NCI-H748 treated with DMSO at 0.1 percent for 48 hours (cell line): ENCODE results near the gene PRR36.
"Not testable (repeated sequence)": the region's sequence is repeated elsewhere in the genome, so short reads cannot be mapped to it uniquely, and the experiment has no call there.

Experiments used
- DNase-seq: peaks from one replicate; lab custom pipeline; 2025; lab: John Stamatoyannopoulos, UW

The PRR36 gene

DNA sequence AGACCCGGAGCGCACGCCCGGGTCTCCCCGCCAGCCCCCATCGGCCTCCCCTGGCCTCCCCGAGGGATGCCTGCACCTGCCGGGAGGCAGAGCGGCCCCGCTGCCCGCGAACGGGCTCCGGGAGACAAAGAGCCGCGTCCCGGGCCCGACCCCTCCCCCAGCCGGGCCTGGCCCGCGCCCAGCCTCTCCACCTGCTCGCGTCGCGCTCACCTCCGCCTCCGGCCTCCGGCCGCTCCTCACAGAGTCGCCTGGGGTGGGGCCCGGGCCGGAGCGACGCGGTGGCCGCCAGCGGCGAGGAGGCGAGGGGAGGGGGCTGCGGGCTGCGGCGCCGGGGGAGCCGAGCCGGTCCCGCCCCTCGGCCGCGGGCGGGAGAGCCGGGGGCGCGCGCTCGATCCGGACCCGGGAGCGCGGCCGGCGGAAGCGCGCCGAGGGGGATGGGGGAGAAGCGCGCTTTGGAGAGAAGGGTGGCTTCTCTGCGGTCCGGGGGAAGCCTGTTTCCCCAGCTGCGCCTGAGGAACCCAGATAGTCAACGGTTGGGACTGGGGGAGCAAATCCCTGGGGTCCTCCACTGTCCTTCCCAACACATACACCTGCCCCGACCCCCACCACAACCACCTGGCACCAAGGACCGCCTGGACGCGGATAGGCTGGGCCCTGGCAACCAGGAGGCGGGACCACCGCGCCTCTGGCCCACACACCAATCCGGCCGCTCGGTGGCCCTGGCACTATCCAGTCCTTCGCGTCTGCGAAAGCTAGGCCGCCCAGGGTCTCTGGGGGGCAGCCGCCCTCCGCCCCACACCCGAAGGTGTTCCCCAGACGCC lies at the start of gene PRR36:
TSS of gene PRR36 (minus strand) at position 315 of the 821 bp plus-strand sequence. CDS start 701 bp downstream, outside the sequence.
- peak; percentile 62 for DNase-seq

- DNase-seq = no peak
Measured at GRCh38 chr19:7923295-7924191, 49.4 kb upstream of the PRR36 start.

DNA sequence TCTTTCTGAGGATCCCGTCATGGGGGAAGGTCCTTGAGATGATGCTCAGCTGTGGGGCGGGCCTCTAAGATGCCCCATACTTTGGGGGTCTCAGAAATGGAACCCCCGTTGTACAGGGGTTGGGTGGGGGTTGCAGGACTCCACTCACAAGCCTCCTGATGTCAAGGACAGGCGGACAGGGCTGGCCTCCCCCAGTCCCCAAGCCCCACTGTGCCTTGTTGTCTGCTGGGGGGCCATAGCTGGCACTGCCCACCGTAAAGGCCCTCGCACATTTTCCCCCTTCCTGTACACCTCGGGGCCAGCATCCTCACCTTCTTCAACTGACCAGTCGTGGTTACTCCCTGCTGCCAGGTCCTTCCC lies 48.6 kb upstream of the PRR36 start:
- DNase-seq = no peak

GRCh38 chr19:7921967-7922835 lies 48.0 kb upstream of the PRR36 start:
- DNase-seq = no peak

DNA sequence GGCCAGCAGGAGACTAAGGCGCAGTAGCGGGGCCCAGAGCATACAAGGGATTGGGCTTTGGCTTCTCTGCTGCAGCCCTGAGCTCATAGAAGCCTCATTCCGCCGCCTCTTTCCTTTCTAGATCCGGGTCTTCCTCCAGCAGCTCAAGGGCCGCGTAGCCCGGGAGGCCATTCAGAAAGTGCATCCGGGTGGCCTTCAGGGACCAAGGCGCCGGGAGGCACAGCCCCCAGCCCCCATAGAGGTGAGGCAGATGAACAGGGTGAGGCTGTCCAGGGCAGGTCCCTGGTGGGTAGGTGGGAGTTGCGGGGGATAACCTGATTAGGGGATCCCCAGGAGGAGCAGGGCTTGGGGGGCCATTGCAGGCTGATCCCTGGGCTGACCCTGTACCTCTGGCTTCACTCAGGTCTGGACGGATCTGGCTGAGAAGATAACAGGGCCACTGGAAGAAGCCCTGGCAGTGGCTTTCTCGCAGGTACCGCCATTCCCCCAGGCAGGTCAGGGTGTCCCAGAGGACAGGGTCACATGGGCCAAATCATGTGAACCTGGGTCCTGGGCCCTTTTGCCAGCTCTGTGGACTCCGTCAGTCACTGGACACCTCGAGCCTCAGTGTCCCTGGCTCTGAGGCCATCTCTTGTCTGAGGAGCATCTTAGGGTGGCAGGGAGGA lies 47.2 kb upstream of the PRR36 start:
- DNase-seq = no peak

GRCh38 chr19:7920519-7921301 lies 46.5 kb upstream of the PRR36 start:
- DNase-seq = peak; percentile 86

DNA sequence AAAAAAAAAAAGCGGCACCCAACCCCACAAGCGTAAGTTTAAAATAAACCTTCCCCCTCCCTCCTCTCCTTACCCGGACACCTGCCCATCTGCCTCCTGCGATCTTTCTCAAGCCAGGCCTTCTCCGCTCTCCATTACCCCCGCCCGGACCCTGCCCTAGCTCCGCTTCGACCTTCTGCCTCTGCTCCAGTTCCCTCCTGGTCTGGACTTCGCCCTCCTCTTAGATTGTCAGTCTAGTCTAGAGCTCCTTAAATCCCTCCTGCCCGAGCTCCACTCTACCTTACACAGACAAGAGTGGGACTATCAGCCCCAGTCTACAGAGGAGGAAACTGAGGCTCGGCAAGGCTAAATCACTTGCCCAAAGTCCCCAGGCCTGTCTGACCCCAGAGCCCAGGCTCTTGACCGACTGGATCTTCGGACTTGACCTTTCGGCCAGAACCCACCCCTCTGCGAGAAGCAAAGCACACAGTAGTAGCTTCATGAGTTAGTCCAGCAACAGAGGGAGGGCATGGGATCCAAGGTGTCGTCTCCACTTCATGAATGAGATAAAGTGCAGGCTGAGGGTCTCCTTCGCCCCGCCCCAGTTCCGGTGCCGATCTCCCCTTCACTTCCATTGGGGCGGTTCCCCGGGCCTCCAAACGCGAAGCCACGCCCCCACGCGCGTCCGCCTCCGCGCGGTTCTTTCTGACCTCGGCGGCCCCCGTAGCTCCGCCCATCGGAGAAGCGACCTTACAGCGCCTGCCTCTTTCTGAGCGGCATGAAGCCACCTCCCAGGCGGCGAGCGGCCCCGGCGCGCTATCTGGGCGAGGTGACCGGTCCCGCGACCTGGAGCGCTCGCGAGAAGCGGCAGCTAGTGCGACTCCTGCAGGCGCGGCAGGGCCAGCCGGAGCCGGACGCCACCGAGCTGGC lies 45.7 kb upstream of the PRR36 start, which contains the start of gene SNAPC2:
TSS of gene SNAPC2 (plus strand) at position 729 of the 909 bp plus-strand sequence. CDS start at position 758, 29 bp downstream.
- peak; percentile 77 for DNase-seq

- DNase-seq = no peak
Measured at GRCh38 chr19:7918615-7919421, 44.6 kb upstream of the PRR36 start.

DNA sequence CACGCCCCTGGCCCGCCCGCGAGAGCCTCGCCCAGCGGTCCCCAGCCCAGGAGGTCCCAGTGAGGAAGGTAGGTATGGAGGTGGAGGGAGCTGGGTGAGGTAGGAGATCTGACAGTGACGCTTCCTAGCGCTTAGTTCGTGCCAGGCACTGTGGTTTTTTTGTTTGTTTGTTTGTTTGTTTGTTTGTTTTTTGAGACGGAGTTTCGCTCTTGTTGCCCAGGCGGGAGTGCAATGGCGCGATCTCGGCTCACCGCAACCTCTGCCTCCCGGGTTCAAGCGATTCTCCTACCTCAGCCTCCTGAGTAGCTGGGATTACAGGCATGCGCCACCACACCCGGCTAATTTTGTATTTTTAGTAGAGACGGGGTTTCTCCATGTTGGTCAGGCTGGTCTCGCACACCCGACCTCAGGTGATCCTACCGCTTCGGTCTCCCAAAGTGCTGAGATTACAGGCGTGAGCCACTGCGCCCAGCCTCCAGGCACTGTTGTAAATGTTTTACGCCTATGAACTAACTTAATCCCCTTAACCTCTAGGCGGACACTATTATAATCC lies 43.9 kb upstream of the PRR36 start:
- DNase-seq = not testable (repeated sequence)

- no peak for DNase-seq
Measured at GRCh38 chr19:7917267-7918061, 43.3 kb upstream of the PRR36 start.

- DNase-seq = no peak
Measured at GRCh38 chr19:7916955-7917266, 42.7 kb upstream of the PRR36 start.

DNA sequence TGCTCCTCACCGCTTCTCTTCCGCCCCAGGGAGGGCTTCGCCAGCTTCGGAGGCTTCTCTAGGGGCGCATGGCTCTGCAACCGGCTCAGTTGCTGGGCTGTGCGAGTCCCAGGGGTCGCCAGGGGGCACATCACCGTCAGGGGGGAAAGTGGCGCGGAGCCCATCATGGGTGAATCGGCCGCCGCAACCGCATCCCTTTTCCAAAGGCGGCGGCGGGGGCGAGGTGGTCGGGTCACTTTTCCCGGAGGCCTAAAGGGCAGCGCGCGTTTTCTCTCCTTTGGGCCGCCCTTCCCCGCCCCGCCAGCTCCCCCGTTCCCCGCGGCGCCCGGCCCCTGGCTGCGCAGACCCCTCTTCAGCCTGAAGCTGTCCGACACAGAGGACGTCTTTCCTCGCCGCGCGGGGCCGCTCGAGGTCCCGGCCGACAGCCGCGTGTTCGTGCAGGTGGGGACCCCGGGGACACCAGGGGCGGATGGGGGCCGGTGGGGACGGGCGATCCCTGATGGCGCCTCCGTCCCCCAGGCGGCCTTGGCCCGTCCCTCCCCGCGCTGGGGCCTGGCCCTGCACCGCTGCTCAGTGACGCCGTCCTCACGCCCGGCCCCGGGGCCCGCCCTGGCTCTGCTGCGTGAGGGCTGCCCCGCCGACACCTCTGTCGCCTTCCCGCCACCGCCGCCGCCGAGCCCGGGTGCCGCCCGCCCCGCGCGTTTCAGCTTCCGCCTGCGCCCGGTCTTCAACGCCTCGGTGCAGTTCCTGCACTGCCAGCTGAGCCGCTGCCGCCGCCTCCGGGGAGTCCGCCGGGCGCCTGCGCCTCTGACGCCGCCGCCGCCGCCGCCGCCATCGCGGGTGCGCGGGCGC lies 42.1 kb upstream of the PRR36 start:
- DNase-seq = no peak

DNA sequence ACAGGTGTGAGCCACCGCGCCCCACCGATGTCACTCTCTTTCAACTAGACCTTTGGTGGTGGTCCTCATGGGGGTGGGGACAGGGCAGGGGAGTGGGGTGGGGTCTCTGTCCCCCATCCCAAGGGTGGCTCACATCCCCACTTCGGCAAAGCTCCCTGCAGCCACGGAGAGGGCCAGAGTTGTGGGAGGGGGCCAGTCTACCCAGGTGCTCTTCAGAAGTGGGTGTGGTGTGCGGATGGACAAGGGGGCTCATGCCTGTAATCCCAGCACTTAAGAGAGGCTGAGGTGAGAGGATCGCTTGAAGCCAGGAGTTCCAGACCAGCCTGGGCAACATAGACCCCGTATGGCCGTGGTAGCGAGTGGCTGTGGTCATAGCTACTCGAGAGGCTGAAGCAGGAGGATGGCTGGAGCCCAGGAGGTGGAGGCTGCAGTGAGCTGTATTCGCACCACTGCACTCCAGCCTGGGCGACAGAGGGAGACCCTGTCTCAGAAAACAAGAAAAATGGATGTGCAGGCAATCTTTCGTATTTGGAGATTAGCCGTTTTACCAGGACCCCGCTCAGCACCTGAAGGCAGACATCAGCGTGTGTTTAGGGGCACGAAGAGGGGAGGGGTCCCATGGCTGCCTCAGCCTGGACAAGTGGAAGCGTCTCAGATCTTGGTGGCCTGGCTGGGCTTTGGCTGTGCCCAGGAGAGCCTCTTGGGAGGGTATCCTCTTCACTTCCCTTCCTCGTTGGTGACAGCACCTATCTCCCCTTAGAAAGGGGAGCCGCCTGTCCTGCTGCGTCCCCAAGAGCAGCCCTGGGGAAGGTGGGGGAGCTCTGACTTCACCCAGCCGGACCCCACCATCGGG lies 41.3 kb upstream of the PRR36 start:
- DNase-seq = no peak

- no peak for DNase-seq
Measured at GRCh38 chr19:7914598-7915045, 40.4 kb upstream of the PRR36 start, which contains the start of gene TGFBR3L. TGFBR3L (plus strand) TSS chr19:7914830.

GRCh38 chr19:7914099-7914498 lies 39.9 kb upstream of the PRR36 start:
- no peak for DNase-seq

DNA sequence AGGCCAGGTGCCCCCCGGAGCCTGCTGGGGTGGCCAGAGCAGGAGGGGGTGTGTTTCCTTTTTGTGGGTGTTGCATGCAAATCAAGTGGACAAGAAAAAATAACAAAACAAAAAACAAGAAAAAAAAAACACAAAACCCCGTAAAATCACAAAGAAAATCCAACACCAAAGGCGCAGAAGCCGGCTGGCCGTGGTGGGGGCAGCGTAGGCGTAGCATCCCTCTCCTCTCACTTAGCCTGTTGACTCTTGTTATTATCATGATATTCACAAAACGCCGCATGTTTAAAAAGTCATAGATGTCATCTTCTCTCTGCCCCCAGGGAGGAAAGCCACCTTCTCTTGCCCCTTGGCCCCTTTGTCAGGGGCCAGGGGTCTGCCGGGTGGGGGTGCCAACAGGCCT lies 39.5 kb upstream of the PRR36 start:
- DNase-seq = no peak
